VCaP (cell line): ENCODE data around the gene MAPT.

Experiments
- H3K27ac ChIP-seq: fragments of 450-650 bp; 2 replicates; pipeline ENCODE4 v1.5.1; 2017
- CTCF ChIP-seq: fragments of 450-650 bp; conservative IDR thresholded peaks from 2 replicates; pipeline ENCODE4 v1.5.1; 2017; ENCODE audit warnings: mild to moderate bottlenecking, moderate library complexity

Gene MAPT

DNA sequence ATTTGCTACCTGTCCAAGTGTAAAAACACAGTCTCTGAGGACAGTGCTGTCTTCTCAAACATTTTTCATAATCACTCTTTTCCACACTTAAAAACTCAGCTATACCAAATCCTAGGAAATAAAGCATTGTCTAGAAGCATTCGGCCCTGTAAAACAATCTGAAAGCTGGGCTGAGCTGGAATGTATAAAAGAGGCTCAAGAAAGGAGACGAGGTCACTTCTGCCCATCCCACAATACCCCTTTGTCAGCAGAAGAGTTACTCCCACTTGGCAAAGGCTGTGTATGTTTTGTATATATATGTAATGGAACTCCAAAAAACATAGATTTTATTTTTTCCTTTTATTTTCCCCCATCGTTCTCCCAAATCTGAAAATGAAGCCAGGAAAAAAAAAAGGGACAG, 148.6 kb downstream of the MAPT start:
- H3K27ac ChIP-seq = peak overlapping the region; percentile 44; the same call in 1 of the 2 replicates

DNA sequence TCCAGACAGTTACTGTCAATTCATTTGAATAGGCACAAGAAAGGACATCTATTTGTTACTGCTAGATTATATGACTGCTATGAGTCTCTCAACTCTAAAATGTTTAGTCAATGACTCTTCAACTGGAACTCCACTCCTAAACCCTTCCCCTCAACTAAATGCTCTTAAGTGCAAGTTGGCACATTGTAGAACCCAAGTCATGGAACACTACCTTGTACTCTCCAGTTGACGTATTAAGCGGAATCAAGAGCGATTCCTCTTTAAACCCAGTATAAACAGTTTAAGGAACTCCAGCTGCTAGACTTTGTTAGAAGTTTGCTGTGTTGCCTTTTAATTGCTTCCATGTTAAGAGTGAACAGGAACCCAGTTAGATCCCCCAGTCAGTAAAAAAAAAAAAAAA, 149.3 kb downstream of the MAPT start:
- peak overlapping the region; percentile 44; the same call in 1 of the 2 replicates for H3K27ac ChIP-seq
- TF ChIP-seq CTCF = no peak

More for the DNA sequence above, 148.6 kb downstream of the MAPT start:
- TF ChIP-seq CTCF = no peak

DNA sequence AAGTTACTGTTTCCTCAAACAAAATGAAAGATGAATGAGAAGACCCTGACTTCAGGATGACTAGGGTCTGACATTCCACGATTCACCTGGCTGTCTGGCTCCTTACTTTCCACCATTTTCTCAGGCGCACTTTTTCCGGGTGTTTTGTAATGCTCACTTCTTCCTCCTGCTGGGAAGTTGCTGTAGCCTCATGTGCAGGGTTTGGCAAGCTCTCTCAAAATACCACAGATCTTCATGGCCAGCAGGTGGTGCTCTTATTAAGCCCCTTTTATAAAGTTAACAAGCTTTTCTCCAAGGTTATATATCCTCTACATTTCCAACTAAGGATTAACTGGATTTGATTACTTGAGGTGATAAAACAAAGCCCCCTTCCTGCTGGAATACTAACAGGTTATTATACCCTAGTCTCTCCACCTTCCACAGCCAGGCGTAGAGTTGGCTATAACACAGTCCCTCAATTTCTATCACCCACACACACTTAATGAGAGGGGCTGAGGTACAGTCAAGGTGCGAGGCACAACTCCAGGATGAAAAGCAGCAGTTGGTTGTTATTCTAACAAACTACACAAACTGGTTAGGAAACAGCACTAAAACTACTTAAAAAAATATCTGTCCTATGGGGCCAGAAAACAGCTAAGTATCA, 150.1 kb downstream of the MAPT start:
- peak; percentile 96 for TF ChIP-seq CTCF
- peak overlapping the region; percentile 44 for H3K27ac ChIP-seq

DNA sequence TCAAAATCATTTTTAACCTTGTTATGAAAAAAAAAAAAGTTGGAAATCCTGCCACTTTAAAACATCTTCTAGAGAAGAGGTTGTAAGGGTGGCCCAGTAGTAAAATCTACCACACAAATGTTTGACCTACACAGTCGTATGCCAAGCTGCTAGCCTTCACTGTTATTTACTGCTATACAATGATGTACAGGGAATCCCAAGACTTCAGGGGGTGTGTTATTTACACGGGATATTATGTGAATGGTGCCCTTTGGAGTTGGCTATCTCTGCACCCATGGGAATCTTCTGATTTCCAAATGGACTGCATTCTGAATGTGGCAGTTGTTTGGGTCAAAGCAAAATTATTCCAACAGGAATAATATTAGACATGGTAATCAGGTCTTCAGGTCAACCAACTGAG, 150.6 kb downstream of the MAPT start:
- TF ChIP-seq CTCF = no peak
- peak overlapping the region; percentile 44 for H3K27ac ChIP-seq

DNA sequence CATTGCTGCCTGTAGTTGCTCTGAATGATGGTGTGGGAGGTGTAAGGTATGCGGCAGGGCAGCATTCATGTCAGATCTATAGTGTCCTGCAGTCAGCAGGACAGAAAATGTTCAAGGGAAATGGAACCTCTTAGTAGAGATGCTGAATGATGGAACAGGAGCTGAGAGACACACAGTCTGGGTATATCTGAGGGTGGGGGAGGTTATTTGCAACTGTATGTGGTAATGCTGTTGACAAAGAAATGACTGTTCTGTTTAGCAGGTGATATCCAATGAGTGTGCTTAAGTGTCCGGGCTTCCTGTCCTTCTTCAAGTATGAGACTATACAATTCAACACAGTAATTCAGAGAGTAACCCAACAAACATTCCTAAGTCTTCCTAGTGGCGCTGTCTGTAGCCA, 151.3 kb downstream of the MAPT start:
- H3K27ac ChIP-seq = peak overlapping the region; percentile 44; the same call in 1 of the 2 replicates
- TF ChIP-seq CTCF = no peak

DNA sequence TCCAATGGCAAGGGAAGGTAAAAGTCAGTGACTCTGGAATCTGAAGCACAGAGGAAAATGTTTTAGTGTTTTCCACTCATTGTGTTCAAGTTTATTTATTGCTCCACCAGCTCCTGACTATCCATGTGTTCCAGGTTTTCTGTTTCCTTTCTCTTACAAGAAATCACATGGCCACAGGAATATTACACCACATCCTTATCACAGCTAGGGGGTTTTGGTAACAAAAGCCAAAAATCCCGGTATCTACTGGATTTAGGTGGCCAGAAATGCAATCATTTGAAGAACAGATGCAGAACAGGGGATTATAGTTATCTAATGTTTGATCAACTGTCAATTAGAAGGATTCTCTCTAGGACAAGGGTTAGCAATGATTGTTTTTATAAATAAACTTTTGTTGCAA, 152.6 kb downstream of the MAPT start:
- TF ChIP-seq CTCF = no peak
- no peak overlapping the region for H3K27ac ChIP-seq

- TF ChIP-seq CTCF = no peak
- H3K27ac ChIP-seq = no peak overlapping the region
Observed at GRCh38 chr17:46047398-46047797, 153.0 kb downstream of the MAPT start.
